GM19099 (cell line): ENCODE results near the gene NFATC2IP.

Experiments used
- POLR2A ChIP-seq: IDR thresholded peaks from 3 replicates; pipeline ENCODE4 v1.6.1; 2011; ENCODE audit warnings: low read depth; ENCODE audit not compliant: insufficient read length; ENCODE audit errors: extremely low read depth

Gene NFATC2IP

GRCh38 chr16:28950648-28951409 lies at the start of gene NFATC2IP:
Gene NFATC2IP (plus strand): TSS chr16:28950937. CDS start chr16:28951012, 75 bp downstream.
- peak; percentile 92 for TF ChIP-seq POLR2A

- no peak for TF ChIP-seq POLR2A
These were observed 48.9 kb upstream of the NFATC2IP start for GRCh38 chr16:28901862-28902261.

- TF ChIP-seq POLR2A, result no peak
These were observed 47.8 kb upstream of the NFATC2IP start for GRCh38 chr16:28902909-28903308.

- TF ChIP-seq POLR2A, result no peak
These were observed 47.2 kb upstream of the NFATC2IP start for GRCh38 chr16:28903344-28904042.

GRCh38 chr16:28904363-28904762 lies 46.4 kb upstream of the NFATC2IP start:
- no peak for TF ChIP-seq POLR2A

- no peak for TF ChIP-seq POLR2A
These were observed 45.9 kb upstream of the NFATC2IP start for GRCh38 chr16:28904828-28905227.

GRCh38 chr16:28905229-28905754 lies 45.4 kb upstream of the NFATC2IP start:
- TF ChIP-seq POLR2A, result no peak

GRCh38 chr16:28905800-28906372 lies 44.9 kb upstream of the NFATC2IP start:
- no peak for TF ChIP-seq POLR2A

- TF ChIP-seq POLR2A, result no peak
These were observed 40.4 kb upstream of the NFATC2IP start for GRCh38 chr16:28910086-28911031.

- no peak for TF ChIP-seq POLR2A
These were observed 38.2 kb upstream of the NFATC2IP start for GRCh38 chr16:28912558-28912957.

GRCh38 chr16:28913946-28914724 lies 36.6 kb upstream of the NFATC2IP start:
- TF ChIP-seq POLR2A, result no peak

GRCh38 chr16:28915181-28915580 lies 35.6 kb upstream of the NFATC2IP start:
- TF ChIP-seq POLR2A, result no peak

GRCh38 chr16:28917095-28917494 lies 33.6 kb upstream of the NFATC2IP start:
- no peak for TF ChIP-seq POLR2A

GRCh38 chr16:28918698-28919097 lies 32.0 kb upstream of the NFATC2IP start:
- no peak for TF ChIP-seq POLR2A
